GM12864 (cell line): ENCODE data around the gene HLTF.

Experiments
- DNase-seq: peaks from one replicate; pipeline ENCODE4 v3.0.0-alpha.2; 2011; ENCODE audit warnings: low read depth
- H3K4me3 ChIP-seq: 2 replicates; pipeline ENCODE4 v1.5.1; 2011; ENCODE audit warnings: mild to moderate bottlenecking, low read depth, low read length, control low read depth
- CTCF ChIP-seq: IDR thresholded peaks from 2 replicates; pipeline ENCODE4 v1.5.1; 2011; ENCODE audit warnings: low read depth, mild to moderate bottlenecking, moderate library complexity, low read length, control low read depth, inconsistent platforms; ENCODE audit errors: missing control alignments

The HLTF gene

DNA sequence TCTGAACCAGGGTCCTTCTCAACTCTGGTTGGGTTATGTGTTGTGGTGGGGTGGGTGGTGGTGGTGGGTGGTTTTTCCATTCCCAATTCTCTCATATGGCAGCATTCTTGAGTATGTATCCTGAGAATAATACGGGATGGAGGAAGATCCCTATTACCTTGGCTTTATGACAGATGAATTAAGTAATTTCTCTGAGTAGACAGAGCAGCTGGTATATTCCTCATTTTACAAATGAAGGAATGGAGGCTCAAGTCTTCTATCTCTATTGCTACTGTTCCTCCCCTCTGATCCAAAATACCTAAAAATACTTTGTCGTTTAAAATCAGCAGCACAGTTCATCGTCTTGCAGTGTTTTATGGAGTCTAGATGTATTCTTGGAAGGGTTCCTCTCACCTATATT lies 84.6 kb downstream of the HLTF start:
- no peak overlapping the region for H3K4me3 ChIP-seq
- no peak for TF ChIP-seq CTCF
- no peak for DNase-seq

- no peak for DNase-seq
- no peak for TF ChIP-seq CTCF
- no peak overlapping the region for H3K4me3 ChIP-seq
Measured at GRCh38 chr3:149000206-149000745, 86.1 kb downstream of the HLTF start.

DNA sequence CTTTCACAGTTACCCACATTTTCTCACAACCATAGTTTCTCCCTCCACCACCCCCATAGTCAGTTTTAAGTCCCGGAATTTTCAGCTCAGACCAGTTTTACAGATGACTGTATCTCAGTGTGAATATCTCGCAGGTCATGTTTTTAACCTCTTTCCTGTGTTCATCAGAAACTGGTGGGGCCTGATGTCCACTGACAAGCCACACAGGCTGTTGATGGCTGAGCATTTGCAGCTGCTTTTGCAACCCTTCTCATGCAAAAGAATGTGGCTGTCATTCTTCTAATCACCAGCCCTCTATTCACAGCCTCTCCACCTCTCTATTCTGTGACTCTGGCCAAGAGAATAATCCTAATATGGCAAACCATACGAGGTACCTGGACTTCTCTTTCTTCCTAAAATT lies 86.5 kb downstream of the HLTF start:
- DNase-seq: no peak
- H3K4me3 ChIP-seq: no peak overlapping the region
- TF ChIP-seq CTCF: no peak

DNA sequence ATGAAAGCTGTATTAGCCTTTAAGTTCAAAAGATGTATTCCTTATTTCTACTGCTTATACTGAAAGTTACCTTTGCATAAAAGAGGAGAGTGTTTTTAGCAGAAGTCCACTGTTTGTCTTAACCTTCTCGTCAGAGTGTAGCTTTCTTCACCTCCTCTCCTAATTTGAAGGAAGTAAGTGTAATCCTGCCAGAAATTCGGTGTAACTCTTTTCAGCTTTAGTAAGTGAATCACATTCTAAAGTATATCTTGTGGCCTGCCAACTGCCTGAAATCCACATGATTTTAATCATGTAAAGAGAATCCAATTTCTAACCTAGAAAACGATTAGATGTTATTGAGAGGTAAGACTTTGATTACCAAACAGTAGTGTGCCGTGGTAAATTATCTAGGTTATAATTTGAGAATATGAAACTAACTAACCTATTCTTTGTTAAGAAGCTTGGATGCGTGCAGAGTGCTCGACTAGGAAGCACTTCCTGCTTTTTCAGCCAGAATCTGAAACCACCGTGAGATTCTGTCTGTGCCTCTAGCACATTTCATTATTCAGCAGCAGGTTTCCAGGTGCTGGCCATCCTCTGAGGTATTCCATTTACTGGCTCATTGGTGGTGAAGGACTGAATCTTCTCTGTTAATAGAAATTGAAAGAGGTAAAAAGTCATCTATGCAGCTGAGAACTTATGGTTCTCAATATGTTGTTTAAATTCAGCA lies 87.5 kb downstream of the HLTF start:
- no peak for DNase-seq
- no peak overlapping the region for H3K4me3 ChIP-seq

GRCh38 chr3:148998297-148998696 lies 88.0 kb downstream of the HLTF start:
- H3K4me3 ChIP-seq: no peak overlapping the region
- DNase-seq: no peak
- TF ChIP-seq CTCF: no peak

More for the DNA sequence above, 87.5 kb downstream of the HLTF start:
- TF ChIP-seq CTCF: no peak

DNA sequence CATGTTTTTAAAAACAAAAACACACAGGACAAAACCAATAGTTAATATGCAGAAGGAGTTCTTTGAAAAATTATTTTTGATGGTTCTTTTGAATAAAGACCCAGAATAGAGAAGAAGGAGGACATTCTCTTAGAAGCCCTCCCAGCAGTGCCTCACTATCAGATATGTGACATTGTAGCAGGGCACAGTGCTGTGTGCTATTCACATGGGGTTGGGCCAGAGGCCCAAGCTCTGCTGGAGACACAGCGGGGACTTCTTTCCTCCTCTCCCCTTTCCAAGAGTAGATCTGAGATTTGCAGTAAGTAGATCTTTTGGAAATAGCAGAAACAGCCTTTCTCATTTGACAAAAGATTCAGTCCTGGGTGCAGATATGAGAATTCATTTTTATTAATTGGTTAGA lies 88.7 kb downstream of the HLTF start:
- H3K4me3 ChIP-seq: no peak overlapping the region
- DNase-seq: no peak
- no peak for TF ChIP-seq CTCF

- DNase-seq: no peak
- peak overlapping the region; percentile 95; the same call in 1 of the 2 replicates for H3K4me3 ChIP-seq
- TF ChIP-seq CTCF: no peak
Measured at GRCh38 chr3:148992635-148993255, 93.6 kb downstream of the HLTF start.
